GM21390 (cell line): ENCODE measurements around the gene NRXN2.

Experiments
- ATAC-seq: cut with Tn5 transposase; IDR thresholded peaks from one replicate; pipeline ENCODE4 v1.9.1; 2021; ENCODE audit not compliant: unreplicated experiment

Gene NRXN2

DNA sequence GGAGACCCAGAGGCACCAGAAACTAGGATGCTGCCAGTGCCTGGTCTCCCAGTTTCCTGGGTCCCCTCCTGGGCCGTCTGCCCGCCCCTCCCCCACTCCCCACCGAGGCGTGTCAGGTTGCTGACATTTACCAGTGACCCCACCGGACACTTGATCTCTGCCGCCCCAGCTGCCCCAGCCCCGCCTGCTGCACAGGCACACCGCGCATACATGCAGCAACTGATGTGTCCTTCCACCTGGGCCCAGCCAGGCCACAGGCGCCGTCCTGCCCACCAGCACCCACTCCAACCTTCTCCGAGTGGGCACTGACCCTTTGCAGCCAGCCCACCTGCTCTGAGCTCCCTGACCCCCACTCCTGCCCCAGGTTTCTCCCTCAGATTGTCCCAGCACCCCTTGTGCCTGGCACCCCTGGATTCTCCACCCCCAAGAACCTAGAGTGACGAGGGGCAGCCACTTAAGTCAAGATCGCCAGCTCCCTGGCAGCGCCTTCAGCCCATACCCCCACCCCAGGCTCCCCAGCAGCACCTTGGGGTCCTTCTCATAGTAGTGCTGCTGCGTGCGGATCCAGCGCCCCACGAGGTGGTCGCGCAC, 36.2 kb upstream of the NRXN2 start:
- ATAC-seq = no peak

DNA sequence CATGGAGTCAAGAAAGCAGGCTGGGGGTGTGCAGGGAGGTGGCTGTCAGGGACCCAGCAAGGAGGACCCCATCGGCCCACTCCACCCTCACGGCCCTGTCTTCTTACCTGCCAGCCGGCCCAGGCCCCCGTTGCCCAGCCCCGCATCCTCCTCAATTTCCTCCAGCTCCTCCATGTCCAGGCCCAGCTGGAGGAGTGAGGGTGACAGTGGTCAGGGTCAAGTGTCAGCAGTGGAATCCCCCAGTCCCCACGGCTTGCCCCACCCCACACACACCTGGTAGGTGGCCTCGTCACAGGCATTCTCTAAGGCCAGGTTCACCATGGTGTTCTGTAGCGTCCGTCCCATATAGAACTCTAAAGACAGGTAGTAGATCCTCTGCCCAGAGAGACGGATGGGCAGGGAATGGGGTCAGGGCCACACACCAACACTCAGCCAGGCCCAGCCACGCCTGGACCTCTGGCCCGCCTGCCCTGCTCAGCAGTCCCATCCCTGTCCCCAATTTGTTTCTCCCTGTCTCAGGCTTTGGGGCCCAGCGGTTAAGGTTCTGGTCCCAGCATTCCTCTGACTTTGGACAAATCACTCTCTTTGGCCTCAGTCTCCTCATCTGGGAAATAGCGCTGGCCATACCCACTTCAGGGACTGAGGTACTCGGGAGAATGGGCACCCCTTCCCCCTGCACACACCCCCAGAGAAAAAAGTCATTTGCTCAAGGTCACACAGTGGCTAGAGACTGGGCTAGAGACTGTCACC, 35.5 kb upstream of the NRXN2 start:
- no peak for ATAC-seq

DNA sequence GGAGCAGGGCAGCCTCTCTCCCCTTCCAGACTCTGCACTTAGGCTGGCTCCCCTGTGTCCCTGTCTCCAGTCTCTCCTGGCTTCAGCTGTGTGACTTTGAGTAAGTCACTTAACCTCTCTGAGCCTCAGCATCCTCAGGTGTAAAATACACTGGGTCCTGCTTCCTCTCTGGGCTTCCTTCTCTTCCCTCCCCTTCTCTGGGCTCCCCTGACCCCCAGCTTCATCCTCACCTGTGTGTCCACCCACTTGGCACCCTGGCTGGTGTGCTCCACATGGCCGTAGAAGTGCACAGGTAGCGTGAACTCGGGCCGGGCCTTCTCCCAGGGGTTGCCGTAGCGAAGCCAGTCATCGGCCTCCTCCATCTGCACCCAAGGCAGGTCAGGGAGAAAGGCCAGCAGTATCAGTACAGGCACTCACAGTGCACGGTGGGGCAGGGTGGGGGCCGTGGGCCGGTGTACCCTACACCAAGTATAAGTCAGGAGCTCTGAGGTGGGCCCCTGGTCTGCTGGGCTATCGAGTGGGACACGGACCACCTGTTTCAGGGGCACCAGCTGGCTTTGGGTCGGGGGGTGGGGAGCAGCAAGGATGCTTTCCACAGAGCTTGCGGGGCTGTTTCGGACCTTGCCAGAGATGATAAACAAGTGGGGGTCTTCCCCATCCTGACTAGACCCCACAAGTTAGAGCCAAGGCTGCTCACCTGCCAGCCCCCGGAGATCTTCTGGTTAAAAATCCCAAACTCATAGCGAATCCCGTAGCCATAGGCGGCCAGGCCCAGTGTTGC, 34.7 kb upstream of the NRXN2 start:
- no peak for ATAC-seq

DNA sequence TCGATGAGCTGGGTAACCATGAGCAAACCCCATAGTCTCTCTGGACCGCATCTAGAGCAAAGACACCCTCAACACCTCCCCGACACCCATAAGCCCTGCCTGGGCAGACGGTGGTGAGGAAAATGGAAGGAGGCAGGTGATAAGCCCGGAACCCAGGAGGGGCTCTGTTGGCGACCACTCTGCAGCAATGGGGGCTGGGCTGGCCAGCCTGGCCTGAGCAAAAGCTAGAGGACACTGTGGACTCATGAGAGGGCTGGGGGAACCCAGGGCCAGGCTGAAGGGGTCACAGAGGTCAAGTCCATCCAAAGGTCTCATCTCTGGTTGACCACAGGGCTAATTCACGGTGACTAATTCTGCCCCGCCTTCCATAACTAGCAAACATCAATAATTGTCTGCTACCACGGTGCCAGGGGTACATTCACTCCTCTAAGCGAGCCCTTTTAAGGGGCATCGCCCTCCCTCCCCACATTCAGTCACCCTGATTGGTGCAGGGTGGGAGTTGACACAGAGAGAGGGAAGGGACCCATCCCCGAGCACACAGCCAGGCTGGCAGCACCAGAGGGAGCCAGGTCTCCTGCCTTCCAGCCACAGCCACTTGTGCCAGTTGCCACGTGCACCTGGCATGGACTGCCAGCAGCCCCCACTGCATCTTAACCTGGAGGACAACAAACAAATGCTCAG, 32.8 kb upstream of the NRXN2 start:
- ATAC-seq = no peak

DNA sequence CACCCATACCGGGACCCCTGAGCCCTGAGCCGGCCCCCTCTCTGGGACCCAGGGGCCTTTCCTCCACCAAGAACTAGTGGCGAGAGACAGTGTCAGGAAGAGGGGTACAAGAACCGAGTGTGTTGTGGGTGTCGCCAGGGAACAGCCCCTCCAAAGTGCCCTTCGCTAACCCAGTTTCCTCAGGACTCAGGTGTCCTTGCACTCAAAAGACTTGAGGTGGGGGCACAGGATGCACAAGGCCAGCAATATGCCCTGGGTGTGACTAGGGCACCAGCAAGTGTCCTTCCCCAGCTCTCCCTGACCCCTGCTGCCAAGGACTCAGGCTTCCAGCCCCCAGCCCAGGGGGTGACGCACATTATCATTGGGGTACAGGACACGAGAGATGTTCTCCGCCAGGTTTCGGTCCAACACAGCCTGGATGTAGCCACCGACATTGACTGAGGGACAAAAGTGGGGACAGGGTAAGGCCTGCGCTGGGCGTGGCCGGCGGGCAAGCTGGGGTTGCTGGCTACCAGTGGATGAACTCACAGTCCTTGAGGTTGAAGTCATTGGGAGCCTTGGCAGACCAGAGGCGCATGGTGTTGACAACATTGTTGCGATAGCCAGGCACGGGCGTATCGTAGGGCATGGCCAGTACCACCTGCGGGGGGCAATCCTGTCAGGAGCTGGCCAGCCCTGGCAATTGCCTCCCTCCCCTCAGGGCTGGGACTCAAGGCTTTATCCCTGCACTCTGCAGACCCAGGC, 32.1 kb upstream of the NRXN2 start:
- no peak for ATAC-seq

DNA sequence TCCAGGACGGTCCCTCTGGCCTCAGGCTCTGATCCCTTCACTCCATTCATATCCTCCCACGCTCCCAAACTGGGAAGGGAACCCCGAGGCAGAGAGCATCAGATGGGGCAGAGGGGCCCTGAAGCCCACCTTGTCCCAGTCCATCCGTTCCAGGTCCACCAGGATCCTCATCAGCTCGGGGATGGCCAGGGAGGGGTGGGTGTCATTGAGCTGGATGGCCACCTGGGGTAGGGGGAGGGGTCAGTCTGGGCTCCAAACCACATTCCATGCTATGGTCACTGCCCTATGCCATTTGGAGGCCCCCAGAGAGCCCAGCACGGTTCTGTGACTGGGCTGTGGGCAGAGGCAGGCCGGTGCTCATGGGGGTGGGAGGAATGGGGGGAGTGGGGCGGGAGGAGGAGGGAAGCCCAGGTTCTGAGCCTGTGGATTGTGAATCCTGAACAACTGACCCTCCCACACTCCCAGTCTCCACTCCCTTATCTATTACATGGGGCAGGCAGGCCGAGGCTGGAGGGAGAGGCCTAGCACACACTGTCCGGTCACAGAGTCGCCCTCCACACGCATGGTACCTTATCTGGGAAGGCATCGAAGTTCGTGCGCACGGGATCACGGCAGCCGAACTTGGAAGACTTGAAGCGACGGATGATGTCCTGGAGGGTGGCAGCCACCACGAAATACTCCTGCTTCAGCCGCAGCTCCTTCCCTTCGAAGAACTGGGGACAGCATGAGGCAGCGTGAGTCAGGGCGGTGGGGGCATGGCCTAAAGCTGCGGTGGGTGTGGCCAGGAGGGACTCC, 31.3 kb upstream of the NRXN2 start:
- ATAC-seq = no peak

DNA sequence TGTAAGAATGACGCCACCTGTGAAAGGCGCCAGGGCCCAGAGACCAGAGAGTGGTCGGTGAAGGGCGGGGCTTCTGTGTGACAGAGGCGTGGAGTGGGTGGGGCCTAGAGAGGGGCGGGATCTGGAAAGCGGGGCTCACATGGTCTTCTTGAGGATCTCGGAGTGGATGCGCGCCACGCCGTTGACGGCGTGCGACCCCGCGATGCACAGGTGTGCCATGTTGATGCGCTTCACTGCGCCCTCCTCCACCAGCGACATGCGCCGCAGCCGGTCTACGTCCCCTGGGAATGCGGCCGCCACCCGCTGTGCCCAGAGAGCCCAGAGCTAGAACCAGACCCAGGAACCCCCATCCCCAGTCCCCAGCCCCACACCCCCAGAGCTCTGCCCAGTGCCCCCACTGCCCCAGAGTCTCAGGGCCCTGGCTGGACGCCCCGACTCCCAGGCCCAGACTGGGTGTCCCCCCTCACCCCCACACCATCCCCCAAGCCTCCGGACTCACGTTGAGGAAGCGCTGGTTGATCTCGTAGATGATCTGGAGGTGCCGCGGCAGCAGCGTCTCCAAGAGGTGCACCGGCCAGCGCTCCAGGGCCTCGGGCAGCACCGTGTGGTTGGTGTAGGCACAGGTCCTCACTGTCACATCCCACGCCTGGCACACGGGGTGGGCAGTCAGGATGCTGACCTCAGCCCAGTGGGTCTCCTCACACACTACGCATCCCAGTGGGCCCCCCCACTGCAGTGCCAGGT, 30.6 kb upstream of the NRXN2 start:
- ATAC-seq = no peak

DNA sequence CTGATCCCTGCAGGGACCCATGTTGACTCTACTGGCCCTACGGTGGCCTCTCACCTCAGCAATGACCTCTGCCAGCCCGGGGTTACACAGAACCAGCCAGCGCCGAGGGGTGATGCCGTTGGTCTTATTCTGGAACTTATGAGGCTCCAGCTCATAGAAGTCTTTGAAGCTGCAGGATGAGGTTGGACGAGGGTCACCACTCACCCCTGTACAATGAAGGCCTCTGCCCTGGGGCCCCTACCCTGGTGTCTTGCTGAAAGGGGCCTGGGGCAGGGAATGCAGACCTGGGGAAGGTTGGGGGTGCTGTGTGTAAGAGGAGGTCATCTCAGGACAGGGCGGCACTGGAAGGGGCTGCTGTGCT, 30.0 kb upstream of the NRXN2 start:
- ATAC-seq = no peak

DNA sequence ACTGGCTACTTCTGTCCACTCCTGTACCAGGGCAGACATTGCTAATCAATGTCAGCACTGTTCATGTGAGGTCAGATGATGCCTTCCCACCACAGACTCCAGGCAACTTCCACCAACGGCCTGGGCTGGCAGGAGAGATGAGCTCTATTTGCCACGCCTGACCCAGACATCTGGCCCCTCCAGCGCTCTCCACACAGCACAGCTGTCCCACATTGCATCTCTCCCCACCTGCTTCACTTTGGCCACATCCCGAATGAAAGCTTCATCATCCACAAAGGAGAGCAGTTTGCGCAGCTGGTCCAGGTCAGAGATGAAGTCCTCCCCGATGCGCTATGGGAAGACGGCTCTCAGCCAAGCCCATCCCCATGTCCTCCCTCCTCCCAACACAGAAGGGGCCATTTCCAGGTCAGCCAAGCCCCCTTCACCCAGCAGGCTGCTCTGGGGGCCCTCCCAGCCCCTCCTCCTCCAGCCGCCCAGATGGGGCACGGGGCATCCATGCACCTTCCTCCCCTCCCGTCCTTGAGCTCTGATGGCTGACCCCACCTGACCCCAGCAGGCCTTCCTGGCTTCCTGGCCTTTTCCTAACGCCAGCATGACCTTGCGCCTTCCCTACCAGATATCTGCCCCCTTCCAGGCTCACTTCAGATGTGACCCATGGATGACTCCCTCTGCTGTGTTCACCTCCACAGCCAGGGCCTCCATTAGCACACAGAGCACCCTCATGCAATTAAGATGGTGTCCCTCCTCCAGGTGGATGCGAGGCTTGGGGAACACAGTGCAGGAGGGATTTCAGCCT, 29.4 kb upstream of the NRXN2 start:
- no peak for ATAC-seq

DNA sequence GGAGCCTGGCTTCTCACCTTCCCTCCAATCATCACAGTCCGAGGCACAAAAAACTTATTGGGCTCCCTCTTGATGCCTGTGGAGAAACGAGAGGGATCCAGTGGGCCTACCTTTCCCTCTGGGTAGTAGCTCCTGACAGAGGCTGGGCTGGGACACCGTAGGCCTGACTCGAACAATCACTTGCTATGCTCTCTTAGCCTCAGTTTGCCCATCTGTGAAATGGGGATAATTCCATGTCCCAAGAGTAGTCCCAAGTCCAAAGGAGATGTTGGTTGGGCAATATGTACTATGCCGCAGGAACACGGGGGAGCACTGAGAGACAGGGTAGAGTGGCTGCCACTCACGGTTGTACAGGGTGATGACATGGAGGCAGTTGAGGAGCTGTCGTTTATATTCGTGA, 28.6 kb upstream of the NRXN2 start:
- no peak for ATAC-seq

DNA sequence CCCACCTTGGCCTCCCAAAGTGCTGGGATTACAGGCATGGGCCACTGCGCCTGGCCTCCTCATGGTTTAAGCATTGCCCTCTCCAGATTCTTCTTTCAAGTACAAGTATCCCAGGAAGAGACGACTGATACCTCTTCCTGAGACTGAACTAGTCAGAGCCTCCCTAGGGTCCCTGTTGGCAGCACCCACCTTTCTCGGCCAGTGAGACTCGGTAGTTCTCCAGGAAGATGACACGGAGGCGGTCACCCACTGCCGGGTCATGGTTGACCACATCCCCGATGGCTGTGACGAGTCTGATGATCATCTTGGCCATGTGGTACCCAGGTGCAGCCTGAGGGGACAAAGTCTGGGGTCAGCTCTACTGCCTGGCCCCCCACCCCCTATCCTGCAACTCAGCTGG, 28.1 kb upstream of the NRXN2 start:
- no peak for ATAC-seq

DNA sequence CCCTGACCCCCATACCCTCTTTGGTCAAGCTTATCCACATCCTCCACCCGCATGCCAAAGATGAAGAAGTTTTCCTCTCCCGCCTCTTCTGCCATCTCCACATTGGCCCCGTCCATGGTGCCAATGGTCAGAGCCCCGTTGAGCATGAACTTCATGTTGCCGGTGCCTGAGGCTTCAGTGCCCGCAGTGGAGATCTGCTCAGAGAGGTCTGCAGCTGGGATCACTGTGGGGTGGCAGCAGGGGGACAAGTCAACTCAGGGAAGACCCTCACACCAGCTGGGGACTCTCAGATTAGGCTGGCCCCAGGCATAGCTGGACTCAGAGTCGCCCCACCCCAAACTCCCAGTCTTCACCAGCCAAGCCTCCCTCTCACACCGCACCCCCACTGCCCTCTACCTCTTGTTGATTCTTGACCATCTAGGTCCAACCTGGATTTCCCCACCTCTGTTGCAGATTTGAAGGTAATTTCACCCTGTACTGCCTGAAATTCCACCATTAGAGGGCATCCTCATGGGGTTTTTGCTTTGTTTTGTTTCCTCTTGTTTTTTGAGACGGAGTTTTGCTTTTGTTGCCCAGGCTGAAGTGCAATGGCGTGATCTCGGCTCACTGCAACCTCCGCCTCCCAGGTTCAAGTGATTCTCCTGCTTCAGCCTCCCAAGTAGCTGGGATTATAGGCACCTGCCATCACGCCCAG, 27.5 kb upstream of the NRXN2 start:
- no peak for ATAC-seq

DNA sequence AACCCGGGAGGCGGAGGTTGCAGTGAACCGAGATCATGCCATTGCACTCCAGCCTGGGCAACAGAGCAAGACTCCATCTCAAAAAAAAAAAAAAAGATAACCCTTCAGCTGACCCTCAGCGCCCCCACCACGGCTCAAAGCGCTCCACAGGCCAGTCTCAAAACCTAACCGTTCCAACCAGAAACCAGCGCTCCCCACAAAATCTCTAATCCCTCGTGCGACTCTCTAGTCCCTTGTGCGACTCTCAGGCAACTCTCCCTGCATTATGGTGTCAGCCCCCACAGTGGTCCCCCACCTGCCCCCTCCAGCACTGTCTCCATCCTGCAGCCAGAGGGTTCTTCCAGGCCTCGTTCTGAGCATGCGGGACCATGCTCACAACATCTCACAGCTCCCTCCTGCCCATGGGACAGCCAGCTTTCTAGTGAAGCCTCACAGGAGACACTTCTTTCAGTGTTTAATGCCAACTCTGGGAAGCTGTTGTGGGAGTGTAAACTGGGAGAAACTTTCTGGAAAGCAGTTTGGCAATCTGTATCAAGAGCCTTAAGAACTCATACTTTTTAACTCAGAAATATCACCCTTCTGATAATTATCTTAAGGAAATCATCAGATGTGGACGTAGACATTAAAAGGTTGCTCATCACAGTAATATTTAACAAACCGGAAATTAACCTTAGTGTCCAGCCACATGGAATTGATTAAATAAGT, 25.1 kb upstream of the NRXN2 start:
- no peak for ATAC-seq

DNA sequence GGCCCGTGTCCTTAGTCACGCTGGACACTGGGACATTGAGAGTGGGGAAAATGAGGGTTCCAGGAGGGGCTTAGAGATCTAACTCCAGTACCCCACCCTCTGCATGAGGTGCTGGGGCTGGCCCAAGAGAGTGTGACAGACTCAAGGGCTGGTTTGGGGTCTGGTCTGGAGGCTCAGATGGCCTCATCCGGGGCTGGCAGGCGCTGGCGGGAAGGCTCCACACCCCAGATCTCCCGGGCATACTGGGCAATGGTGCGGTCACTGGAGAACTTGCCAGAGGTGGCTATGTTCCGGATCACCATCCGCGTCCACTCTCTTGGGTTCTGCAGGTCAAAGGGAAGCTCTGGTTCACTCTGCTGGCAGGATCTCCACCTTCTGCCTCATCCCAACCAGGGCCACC, 23.5 kb upstream of the NRXN2 start:
- no peak for ATAC-seq

DNA sequence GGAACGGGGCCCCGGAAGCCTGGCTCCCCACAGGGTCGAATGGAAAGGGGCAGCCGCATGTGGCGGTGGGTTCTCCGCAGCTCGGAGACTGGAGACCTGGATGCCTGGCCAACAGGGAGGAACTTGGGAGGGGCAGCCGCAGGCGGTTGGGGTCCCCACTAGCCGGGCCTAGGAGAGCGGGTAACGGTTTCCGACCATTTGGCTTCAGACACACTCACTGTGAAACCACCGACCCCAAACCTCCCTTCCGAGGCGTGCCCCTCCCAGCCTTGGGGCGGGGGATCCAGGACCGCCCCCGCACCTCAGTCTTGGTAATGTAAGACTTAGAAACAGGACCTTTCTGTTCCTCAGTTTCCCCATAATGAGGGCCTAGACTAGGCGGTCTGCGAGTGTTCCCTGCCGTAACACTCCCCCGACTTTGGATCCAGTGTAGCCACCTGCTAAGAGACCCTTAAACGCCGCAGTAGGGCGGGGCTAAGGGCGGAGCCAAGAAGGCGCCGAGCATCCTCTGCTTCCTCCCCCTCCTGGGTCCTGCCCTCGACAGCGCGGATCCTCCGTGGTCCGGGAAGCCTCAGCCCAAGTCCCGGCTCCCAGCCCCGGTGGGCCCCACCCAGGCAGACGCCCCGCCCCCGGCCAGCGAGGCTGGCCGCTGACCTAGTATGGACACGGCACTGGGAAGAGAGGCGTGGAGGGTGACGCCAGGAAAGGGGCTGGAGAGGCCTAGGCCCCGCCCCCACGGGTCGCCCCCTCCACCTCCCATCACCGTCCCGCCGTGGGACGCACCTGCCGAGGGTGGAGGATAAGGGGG, 22.7 kb upstream of the NRXN2 start:
- no peak for ATAC-seq

DNA sequence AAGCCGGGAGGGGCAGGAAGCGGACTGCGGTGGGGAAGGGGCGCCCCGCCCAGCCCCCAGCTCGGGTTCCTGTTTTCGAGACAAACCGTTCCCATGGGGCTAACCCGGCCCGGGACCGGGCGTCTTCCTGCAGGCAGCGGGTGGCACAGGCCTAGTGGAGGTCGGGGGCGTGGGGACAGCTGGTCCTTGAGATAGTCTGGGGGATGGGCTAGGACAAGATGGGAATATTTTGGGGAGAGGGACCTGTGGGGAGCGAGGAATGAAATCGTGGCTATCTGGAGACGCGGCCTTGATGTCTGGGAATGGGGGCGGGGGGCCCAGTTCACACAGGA, 22.2 kb upstream of the NRXN2 start:
- no peak for ATAC-seq
